Measurements from ENCODE around the gene GTPBP2.
"Not testable (repeated sequence)": the region's sequence is repeated elsewhere in the genome, so short reads cannot be mapped to it uniquely, and the experiment has no call there.

GTPBP2 gene

DNA sequence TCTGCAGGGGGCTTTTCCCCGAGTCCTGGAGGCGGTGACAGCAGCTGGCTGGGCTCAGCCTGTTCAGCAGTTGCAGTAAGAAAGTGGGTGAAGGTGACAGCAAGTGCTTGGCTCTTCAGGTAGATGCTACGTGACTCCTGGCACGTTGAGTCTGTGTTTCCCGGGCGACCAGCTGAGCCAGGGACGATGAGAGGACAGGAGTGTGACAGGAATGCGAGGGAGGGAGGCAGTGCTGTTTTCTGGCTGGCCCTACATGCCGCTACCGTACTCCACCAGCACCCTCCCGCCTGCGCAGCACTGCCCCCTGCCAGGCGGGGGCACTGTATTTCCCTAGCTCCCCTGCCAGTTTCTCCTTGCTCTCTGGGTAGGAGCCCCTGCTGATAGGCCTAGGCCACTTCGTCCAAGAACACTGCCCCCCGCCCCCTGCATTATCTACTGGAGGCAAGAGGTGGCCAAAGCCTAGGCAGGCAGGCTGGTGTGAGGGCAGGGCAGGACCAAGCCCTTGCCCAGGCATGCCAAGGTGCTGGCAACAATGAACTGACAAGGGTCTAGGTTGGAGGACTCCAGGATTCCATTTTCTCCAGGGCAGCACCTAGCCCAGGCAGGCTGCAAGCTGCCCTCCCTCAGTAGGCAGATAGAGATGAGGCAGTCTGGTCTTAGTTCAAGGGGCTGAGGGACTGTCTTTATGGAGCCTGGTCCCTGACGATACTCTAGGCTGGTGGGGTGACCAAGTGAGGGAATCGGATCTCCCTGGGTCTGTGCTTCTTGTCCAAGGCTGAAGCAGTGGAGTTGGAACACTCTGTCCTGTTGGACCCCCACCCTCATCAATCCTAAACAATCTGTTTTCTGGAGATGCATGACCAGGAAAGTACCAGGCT is 39.3 kb upstream of the GTPBP2 start:
- DNase-seq (ENCODE audit: low read depth), result peak; percentile 67
- TF ChIP-seq, protein P1, sequence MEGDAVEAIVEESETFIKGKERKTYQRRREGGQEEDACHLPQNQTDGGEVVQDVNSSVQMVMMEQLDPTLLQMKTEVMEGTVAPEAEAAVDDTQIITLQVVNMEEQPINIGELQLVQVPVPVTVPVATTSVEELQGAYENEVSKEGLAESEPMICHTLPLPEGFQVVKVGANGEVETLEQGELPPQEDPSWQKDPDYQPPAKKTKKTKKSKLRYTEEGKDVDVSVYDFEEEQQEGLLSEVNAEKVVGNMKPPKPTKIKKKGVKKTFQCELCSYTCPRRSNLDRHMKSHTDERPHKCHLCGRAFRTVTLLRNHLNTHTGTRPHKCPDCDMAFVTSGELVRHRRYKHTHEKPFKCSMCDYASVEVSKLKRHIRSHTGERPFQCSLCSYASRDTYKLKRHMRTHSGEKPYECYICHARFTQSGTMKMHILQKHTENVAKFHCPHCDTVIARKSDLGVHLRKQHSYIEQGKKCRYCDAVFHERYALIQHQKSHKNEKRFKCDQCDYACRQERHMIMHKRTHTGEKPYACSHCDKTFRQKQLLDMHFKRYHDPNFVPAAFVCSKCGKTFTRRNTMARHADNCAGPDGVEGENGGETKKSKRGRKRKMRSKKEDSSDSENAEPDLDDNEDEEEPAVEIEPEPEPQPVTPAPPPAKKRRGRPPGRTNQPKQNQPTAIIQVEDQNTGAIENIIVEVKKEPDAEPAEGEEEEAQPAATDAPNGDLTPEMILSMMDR (IDR thresholded peaks at IDR 0.05; ENCODE audit: low read length, missing control alignments), result peak; percentile 62
- no peak overlapping the region for H3K4me3 ChIP-seq (replicated peaks; ENCODE audit: low read depth, low read length)

DNA sequence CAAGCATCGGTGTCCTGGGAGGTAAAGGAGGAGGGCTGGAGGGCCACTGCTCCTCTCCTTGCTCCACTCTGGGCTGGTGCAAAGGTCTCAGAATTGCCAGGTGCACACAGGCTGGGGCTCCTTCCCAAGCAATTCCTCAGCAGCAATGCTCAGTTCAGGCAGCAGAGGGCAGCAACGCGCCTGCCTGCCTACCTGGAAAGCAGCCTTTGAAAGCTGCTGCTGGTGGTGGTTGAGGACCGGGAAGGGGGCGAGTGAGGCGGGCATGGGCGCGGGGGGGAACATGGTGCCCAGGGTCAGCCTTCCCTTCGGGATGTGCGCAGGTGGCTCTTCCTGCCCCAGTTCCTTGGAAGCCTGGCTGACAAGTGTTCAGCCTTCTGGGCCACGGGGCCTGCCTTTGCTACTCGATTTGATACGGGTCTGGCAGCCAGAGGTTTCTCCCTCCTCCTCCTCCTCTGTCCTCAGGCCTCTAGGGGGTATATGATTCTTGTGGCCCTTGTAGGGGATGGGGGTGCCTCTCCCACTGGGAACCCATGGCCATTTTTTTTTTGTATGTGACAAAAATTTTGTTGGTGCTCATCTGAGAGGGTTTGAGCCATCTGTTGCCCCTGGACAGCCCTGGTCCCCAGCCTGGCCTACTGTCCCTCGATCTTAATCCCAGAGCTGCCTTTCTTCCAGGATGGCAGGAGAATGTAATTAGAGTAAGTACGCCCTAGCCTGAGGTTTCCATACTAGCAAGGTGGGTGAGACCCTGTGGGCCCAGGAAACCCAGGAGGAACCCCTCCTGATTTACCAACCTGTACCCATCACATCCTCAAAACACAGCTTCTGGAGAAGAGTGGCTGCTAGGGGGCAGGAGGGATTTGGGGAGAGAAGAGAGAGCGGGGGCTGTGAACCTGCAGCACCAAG is 38.4 kb upstream of the GTPBP2 start:
- TF ChIP-seq, protein P1 (IDR thresholded peaks at IDR 0.05; ENCODE audit: low read length, missing control alignments), result peak; percentile 94
- H3K4me3 ChIP-seq (replicated peaks; ENCODE audit: low read depth, low read length), result no peak overlapping the region
- peak; percentile 72 for DNase-seq (ENCODE audit: low read depth)

DNA sequence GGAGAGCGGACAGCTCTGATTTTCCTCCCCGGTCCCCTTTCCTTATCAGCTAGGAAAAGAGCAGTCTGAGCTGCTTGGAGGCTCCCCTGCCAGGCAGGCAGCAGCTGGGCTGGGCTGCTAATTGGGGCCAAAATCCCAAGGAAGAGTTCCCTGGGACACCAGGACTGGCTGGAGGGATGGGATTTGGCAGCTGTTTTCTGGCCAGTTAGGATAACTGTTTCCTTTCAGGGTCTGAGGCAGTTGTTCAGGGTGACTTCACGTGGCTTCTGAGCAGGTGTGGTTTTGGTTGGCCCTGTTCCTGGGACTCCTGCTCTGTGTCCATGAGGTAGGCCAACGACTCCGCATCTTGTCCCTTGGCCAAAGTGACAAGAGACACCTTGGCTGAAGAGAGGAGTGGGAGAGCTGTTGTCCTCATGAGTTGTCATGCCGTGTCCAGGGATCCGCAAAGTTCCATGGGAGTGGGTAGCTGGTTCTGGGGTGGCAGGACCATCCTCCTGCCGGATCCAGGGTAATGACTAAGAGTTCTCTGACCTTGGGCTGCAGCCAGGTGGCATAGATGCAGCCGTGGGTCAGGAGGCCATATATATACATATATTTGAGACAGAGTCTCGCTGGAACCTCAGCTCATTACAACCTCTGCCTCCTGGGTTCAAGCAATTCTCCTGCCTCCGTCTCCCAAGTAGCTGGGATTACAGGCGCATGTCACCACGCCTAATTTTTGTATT is 37.3 kb upstream of the GTPBP2 start:
- DNase-seq (ENCODE audit: low read depth), result no peak
- TF ChIP-seq, protein P1 (IDR thresholded peaks at IDR 0.05; ENCODE audit: low read length, missing control alignments), result no peak
- H3K4me3 ChIP-seq (replicated peaks; ENCODE audit: low read depth, low read length), result no peak overlapping the region

DNA sequence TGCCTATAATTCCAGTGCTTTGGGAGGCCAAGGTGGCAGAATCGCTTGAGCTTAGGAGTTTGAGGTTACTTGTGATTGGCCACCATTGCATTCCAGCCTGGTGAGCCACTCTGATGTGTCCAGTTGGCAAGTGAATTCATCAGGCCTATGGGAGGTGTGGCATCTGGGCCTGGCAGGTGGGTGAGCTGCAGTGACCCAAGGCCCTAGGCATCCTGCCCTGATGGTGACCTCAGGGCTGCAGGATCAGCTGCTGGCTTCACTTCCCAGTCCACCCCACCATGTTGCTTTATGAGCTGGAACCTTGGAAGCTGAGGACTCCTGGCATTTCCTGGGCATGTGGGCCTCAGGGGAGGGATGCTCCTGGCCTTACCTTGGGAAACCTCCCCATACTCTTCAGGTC is 36.3 kb upstream of the GTPBP2 start:
- no peak overlapping the region for H3K4me3 ChIP-seq (replicated peaks; ENCODE audit: low read depth, low read length)
- DNase-seq (ENCODE audit: low read depth), result no peak
- TF ChIP-seq, protein P1 (IDR thresholded peaks at IDR 0.05; ENCODE audit: low read length, missing control alignments), result no peak

DNA sequence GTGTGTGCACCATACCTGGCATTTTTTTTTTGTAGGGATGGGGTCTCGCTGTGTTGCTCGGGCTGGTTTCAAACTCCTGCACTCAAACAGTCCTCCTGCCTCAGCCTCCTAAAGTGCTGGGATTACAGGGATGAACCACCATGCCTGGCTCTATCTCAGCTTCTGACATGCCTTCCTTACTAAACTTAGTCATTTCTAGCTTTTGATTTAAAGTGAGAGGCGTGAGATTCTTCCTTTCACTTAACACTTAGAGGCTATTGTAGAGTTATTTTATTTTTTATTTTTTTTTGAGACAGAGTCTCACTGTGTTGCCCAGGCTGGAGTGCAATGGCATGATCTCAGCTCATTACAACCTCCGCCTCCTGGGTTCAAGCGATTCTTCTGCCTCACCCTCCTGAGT is 33.9 kb upstream of the GTPBP2 start:
- not testable (repeated sequence) for DNase-seq (ENCODE audit: low read depth)

DNA sequence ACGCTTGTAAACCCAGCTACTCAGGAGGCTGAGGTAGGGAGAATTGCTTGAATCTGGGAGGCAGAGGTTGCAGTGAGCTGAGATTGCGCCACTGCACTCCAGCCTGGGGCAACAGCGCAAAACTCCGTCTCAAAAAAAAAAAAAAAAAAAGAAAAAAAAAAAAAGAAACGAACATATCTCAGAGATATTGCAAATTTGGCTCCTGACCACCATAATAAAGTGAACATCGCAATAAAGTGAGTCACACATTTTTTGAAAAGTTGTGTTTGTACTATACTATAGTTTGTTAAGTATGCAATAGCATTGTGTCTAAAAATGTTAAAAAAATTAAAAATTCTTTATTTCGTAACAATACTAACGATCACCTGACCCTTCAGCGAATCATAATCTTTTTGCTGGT is 29.1 kb upstream of the GTPBP2 start:
- no peak for DNase-seq (ENCODE audit: low read depth)
- no peak overlapping the region for H3K4me3 ChIP-seq (replicated peaks; ENCODE audit: low read depth, low read length)
- TF ChIP-seq, protein P1 (IDR thresholded peaks at IDR 0.05; ENCODE audit: low read length, missing control alignments), result no peak

More for the DNA sequence above, 33.9 kb upstream of the GTPBP2 start:
- not testable (repeated sequence) for H3K4me3 ChIP-seq (replicated peaks; ENCODE audit: low read depth, low read length)

Data from fibroblast of pulmonary artery (primary cell).